Dedifferentiated amniotic fluid mesenchymal stem cell (primary cell): ENCODE data around the gene S1PR4.

ENCODE experiments used
- DNase-seq: peaks from one replicate; pipeline ENCODE4 v3.0.0-alpha.2; 2016; ENCODE audit errors: extremely low spot score

S1PR4 gene

GRCh38 chr19:3178377-3178972 is at the start of gene S1PR4:
Gene S1PR4 (plus strand): TSS chr19:3178769. CDS start chr19:3178793, 24 bp downstream.
- DNase-seq = no peak

DNA sequence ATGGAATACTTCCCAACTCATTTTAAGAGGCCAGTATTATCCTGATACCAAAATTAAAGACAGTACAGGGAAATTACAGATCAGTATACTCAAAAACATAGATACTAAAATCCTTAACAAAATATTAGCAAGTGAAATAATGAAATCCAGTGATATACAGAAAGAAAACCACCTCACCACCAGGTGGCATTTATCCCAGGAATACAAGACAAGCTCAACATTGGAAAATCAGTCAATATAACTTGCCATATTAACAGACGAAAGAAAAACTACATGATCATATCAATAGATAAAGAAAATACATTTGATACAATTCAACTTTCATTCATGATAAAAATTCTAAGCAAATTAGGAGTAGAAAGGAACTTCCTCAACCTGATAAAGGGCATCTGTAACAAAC is 49.5 kb upstream of the S1PR4 start:
- no peak for DNase-seq

- no peak for DNase-seq
Observed at GRCh38 chr19:3131168-3131567, 47.4 kb upstream of the S1PR4 start.

- no peak for DNase-seq
Observed at GRCh38 chr19:3132971-3133792, 45.4 kb upstream of the S1PR4 start.

DNA sequence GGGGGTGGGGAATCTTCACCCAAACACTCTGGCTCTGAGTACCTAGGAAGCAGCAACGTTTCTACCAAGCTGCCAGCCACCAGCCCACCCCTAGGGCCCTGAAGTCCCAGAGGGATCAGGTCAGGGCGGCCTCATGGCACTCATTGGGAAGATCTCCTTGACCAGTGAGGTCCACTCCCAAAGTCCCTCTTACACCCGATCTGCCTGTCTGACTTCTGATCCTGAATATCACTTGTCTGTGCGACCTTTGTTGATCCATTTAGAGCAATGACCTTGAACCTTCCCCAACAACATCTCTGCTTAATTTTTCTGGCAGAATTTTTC is 44.8 kb upstream of the S1PR4 start:
- no peak for DNase-seq

DNA sequence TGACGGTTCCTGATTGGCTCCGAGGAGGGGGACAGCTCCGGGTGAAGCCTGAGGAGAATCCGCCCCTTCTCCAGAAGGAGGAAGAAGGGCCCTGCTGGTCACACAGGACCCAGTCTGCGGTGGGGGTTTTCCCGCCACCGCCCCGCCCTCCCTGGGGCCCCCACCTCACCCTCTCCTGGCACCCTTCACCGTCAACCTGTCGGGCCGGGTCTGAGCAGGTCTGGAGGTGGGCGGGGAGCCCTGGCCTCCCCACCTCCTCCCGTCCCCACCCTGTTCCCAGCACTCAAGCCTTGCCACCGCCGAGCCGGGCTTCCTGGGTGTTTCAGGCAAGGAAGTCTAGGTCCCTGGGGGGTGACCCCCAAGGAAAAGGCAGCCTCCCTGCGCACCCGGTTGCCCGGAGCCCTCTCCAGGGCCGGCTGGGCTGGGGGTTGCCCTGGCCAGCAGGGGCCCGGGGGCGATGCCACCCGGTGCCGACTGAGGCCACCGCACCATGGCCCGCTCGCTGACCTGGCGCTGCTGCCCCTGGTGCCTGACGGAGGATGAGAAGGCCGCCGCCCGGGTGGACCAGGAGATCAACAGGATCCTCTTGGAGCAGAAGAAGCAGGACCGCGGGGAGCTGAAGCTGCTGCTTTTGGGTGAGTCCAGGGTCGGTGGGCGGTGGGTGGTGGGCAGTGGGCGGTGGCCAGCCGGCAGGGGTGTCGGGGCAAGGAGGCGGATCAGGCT is 42.4 kb upstream of the S1PR4 start, which contains the start of gene GNA15:
GNA15 (plus strand) TSS at position 73 of the 723 bp plus-strand sequence; CDS start at position 491, 418 bp downstream.
- DNase-seq = no peak

DNA sequence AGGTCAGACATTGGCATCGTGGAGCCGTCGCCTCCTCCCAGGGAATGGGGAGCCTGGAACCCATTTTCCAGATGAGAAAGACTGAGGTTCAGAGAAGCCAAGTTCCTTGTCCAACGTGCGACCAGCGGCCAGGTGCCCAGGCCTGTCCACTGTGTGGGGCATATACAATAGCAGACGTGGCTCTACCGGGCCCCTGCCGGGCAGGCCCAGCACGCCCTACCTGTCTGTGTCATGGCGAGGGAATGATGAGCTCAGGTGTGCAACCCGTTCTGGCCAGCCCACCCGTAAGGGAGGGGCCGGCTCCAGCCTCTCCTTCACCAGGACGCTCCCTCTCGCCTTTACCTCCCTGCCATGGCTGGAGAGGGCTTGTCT is 41.9 kb upstream of the S1PR4 start:
- no peak for DNase-seq

DNA sequence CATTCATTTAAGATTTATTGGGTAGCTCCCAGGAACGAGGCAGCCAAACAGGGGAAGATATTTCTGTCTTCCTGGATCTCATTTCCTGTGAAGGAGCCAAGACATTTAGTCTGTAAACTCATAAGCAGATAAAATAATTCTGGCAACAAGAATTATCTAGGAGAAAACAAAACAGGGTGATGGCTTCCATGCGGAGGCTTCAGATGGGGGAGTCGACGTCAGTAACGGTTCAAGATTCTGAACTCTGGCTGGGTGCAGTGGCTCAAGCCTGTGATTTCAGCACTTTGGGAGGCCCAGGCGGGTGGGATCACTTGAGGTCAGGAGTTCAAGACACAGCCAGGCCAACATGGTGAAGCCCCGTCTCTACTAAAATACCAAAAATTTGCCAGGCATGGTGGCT is 41.5 kb upstream of the S1PR4 start:
- DNase-seq = no peak

- DNase-seq = no peak
Observed at GRCh38 chr19:3138268-3138667, 40.3 kb upstream of the S1PR4 start.

DNA sequence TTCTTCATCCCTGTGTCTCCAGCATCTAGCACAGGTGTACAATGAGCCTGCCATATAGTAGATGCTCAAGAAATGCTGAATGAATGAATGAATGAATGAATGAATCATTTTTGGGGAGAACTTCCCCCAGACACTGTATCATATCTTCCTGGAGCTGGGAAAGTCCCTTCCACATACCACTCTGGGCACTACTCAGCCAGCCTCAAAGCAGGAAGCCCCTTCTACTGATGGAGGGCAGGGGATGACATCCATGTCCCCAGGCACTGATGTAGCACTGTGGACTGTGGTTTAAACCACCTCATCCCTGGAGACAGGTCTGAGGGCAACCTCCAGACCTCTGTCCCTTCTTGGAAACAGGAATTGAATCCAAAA is 37.9 kb upstream of the S1PR4 start:
- no peak for DNase-seq

GRCh38 chr19:3142292-3142670 is 36.3 kb upstream of the S1PR4 start:
- DNase-seq = no peak

DNA sequence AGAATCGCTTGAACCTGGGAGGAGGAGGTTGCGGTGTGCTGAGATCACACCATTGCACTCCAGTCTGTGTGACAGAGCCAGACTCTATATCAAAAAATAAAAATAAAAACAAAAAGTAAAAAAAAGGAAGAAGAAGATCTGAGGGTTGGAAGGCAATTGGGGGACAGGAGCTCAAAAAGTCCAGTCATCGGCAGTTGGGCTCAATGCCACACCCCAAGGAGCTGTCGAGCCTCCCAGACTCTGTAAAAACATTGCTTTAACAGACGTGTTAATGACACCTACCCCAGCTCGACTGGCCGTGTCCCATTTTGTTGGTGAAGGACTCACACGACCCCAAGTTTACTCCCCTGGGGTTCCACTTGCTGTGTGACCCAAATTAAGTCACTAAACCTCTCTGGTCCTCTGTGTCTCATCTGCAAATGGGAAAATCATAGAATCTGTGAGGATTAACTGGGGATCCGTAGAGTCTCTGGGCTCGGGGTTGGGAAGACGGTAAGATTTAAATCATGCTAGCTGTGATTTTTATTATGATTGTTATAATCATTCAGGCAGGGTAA is 35.7 kb upstream of the S1PR4 start:
- no peak for DNase-seq

- DNase-seq = no peak
Observed at GRCh38 chr19:3145909-3146676, 32.5 kb upstream of the S1PR4 start.

DNA sequence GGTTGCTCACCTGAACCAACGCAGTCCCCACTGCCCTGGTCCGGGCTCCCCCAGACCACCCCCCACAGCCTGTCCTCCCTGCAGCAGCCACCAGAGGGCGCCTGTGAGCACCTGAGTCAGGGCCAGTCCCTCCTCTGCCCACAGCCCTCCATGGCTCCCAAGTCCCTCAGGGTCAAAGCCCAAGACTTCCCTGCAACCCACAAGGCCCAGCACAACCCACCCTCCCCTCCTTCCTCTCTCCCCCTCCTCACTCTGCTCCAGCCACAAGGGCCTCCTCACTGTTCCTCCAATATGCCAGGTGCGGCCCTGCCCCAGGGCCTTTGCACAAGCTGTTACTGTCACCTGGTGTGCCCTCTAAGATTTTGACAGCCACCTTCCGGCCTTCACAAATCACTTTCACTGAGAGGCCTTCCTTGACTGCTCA is 31.9 kb upstream of the S1PR4 start:
- DNase-seq = no peak

GRCh38 chr19:3148503-3148902 is 30.1 kb upstream of the S1PR4 start:
- DNase-seq = no peak

DNA sequence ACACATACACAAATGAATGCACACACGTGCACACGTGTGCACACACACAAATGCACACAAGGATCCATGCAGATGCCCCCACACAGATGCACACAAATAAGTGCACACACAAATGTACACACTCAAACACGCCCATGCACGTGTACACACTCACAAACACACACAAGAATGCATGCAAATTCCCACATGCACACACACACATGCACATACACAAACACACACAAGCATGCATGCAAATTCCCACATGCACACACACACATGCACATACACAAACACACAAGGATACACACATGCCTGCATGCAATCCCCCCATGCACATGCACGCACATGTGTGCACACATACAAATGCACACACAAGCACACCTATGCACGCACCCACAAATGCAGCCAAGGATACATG is 29.5 kb upstream of the S1PR4 start:
- no peak for DNase-seq

- DNase-seq = no peak
Observed at GRCh38 chr19:3149526-3150505, 28.8 kb upstream of the S1PR4 start.

- DNase-seq = no peak
Observed at GRCh38 chr19:3150739-3151329, 27.7 kb upstream of the S1PR4 start.

GRCh38 chr19:3151563-3152418 is 26.8 kb upstream of the S1PR4 start:
- no peak for DNase-seq
